CD4-positive, alpha-beta T cell treated with Interleukin-15 for 4 hours (primary cell): Measurements from ENCODE around the gene UBE2C.

Experiments used
- DNase-seq: peaks from one replicate; pipeline ENCODE4 v3.0.0-alpha.2; 2020; ENCODE audit warnings: low spot score

The UBE2C gene

GRCh38 chr20:45859916-45860315 lies 47.5 kb downstream of the UBE2C start:
- DNase-seq, result no peak

GRCh38 chr20:45860560-45861220 lies 48.2 kb downstream of the UBE2C start:
- no peak for DNase-seq

- no peak for DNase-seq
Observed at GRCh38 chr20:45861221-45862075, 49.0 kb downstream of the UBE2C start.

GRCh38 chr20:45863543-45864470 lies 51.4 kb downstream of the UBE2C start:
- no peak for DNase-seq

- DNase-seq, result no peak
Observed at GRCh38 chr20:45866454-45866853, 54.0 kb downstream of the UBE2C start.
